ENCODE data around the gene PPP2R5C.

GRCh38 chr14:101853455-101854018 lies 92.0 kb downstream of the PPP2R5C start:
- no peak for TF ChIP-seq POLR2A (IDR thresholded peaks at IDR 0.05; ENCODE audit: control extremely low read depth in 1 of 2, low read depth in 2 of 2, low read length in 2 of 2)
- no peak for TF ChIP-seq RAD21 (IDR thresholded peaks at IDR 0.05 in 1 of 2, conservative IDR thresholded peaks at IDR 0.05 in 1 of 2; ENCODE audit: low read depth in 2 of 2, low read length in 2 of 2)
- TF ChIP-seq EP300 (IDR thresholded peaks at IDR 0.05; ENCODE audit: borderline replicate concordance in 1 of 2, low read depth in 2 of 2, low read length in 2 of 2), result no peak
- TF ChIP-seq CTCF (IDR thresholded peaks at IDR 0.05; ENCODE audit: control extremely low read depth in 1 of 3, insufficient read depth in 1 of 3, low read depth in 1 of 3, low read length in 3 of 3), result no peak
- no peak for TF ChIP-seq POLR2AphosphoS5 (IDR thresholded peaks at IDR 0.05; ENCODE audit: low read depth, low read length)
- TF ChIP-seq RFX5 (IDR thresholded peaks at IDR 0.05; ENCODE audit: borderline replicate concordance, low read depth, low read length), result no peak
- no peak for TF ChIP-seq NANOG (IDR thresholded peaks at IDR 0.05; ENCODE audit: insufficient read depth, low read depth, low read length, poor library complexity, severe bottlenecking)
- TF ChIP-seq ATF3 (IDR thresholded peaks at IDR 0.05; ENCODE audit: insufficient read depth, low read depth, low read length), result no peak
- no peak for TF ChIP-seq HDAC6 (IDR thresholded peaks at IDR 0.05; ENCODE audit: low read depth, low read length)
- TF ChIP-seq MAX (IDR thresholded peaks at IDR 0.05), result no peak
- no peak for TF ChIP-seq PHF8 (conservative IDR thresholded peaks at IDR 0.05; ENCODE audit: low read depth, low read length)
- no peak for TF ChIP-seq CBX5 (IDR thresholded peaks at IDR 0.05; ENCODE audit: low read depth, low read length)
